Activated naive CD4-positive, alpha-beta T cell treated with anti-CD3 and anti-CD28 coated beads, Interleukin-2, amount 10 ng/mL, durations not matched to agents 7 days and 5 days (primary cell): ENCODE results near the gene FLT1.

Experiments
- CTCF ChIA-PET: fragments of 350-600 bp; sonication (Branson Sonifier 250); formaldehyde crosslinking; loops from one replicate; lab custom pipeline; 2021; ENCODE audit warnings: antibody characterized with exemption; lab: Charles Lee
- DNase-seq: peaks from one replicate; pipeline ENCODE4 v3.0.0-alpha.2; 2020
- H3K27ac Mint-ChIP-seq: one replicate; pipeline ENCODE4 v1.8.0; 2021; ENCODE audit warnings: mild to moderate bottlenecking, moderate library complexity, mixed read lengths
- H3K27me3 Mint-ChIP-seq: one replicate; pipeline ENCODE4 v1.8.0; 2021; ENCODE audit warnings: mild to moderate bottlenecking, mixed read lengths
- H3K36me3 Mint-ChIP-seq: one replicate; pipeline ENCODE4 v1.8.0; 2021; ENCODE audit warnings: mixed read lengths
- H3K4me1 Mint-ChIP-seq: one replicate; pipeline ENCODE4 v1.8.0; 2021; ENCODE audit warnings: mixed read lengths
- H3K4me3 Mint-ChIP-seq: one replicate; pipeline ENCODE4 v1.8.0; 2021; ENCODE audit warnings: mild to moderate bottlenecking, moderate library complexity, mixed read lengths
- H3K9me3 Mint-ChIP-seq: one replicate; pipeline ENCODE4 v1.8.0; 2021; ENCODE audit warnings: mixed read lengths

FLT1 gene

DNA sequence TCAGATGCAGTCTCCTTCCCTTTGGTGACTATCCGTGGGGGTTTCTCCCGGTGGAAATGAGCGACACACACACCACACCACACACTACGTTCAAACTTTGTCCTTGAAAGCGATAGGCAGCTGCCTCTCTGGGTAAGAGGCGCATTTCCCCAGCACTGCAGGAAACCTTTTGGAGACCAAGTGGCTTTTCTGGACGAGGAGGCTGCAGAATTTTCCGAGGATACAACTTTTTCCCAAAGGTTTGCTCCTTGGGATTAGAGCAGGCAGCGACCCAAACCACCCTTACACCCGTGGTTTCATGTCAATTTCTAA is 38.2 kb upstream of the FLT1 start:
- H3K27ac Mint-ChIP-seq = no peak overlapping the region
- H3K27me3 Mint-ChIP-seq = peaks cover 47% of the 10 kb centered on the region
- peaks cover 3% of the 10 kb centered on the region for H3K4me1 Mint-ChIP-seq
- no peaks in the 10 kb centered on the region for H3K36me3 Mint-ChIP-seq
- H3K9me3 Mint-ChIP-seq = no peaks in the 10 kb centered on the region
- no peak for DNase-seq
- CTCF ChIA-PET = no interaction called here
- H3K4me3 Mint-ChIP-seq = peak overlapping the region; percentile 54

DNA sequence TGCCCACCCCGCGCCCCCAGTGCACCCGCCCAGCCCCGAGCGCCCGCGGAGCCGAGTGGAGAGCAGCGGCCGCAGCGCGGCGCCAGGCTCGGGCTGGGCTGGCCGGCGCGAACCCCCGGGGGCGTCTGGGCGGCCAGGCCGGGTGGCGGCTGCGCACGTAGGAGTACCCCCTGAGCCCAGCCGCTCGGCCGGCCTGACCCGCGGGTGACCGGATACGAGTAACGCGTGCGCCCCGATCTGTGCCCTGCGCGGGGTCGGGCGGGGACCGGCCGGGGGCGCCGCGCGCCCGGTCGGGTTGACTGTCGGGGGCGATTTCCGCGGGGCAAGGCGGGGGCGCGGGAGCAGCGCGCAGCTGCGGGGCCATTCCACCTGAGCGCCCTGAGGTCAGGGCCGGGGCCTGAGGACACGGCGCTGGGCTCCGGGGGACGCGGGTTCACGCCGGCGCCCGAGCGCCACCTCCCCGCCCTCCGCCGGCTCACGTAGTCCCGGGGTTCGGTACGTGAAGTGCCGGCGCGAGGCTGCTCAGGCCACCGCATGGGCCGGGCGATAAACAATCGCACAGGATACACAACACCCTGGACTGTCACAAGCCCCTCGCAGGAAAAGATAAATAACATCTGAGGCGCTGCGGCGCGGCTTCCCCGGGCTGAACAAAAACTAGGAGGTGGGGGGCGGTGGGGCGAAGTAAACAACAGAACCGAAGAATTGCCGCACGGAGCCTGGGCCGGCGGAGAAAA is 37.6 kb upstream of the FLT1 start:
- no peaks in the 10 kb centered on the region for H3K36me3 Mint-ChIP-seq
- H3K9me3 Mint-ChIP-seq = no peaks in the 10 kb centered on the region
- DNase-seq = peak; percentile 24
- peak overlapping the region; percentile 54 for H3K4me3 Mint-ChIP-seq
- H3K27me3 Mint-ChIP-seq = peaks cover 52% of the 10 kb centered on the region
- H3K27ac Mint-ChIP-seq = no peak overlapping the region
- CTCF ChIA-PET = no interaction called here
- H3K4me1 Mint-ChIP-seq = peaks cover 3% of the 10 kb centered on the region

DNA sequence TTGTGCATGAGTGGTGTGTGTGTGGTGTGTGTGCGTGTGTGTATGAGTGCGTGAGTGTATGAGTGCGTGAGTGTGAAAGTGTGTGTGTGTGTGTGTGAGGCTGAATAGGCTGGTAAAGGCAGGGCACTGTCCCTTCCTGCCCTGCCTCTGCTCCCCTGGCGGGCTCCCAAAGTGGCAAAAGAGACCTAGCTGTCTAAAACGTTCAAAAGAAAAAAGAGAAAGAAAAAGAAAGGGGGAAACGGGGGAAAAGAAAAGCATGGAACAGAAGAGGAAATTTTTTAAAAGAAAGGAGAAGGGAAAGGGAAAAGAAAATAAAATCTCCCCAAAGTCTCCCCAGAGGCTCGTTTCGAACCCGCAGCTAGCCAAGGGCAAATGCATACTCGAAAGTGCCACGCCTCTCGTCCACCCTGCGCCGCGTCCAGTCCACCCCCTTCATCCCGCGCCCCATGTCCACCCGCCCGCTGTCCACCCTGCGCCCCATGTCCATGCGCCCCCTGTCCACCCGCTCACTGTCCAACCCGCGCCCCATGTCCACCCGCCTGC is 37.0 kb upstream of the FLT1 start:
- Mint-ChIP-seq H3K4me3 (no peak overlapping the region), H3K36me3 (no peaks in the 10 kb centered on the region), H3K27me3 (peaks cover 53% of the 10 kb centered on the region), H3K9me3 (no peaks in the 10 kb centered on the region), H3K27ac (no peak overlapping the region), H3K4me1 (peaks cover 3% of the 10 kb centered on the region)
- no peak for DNase-seq
- CTCF ChIA-PET = no interaction called here

DNA sequence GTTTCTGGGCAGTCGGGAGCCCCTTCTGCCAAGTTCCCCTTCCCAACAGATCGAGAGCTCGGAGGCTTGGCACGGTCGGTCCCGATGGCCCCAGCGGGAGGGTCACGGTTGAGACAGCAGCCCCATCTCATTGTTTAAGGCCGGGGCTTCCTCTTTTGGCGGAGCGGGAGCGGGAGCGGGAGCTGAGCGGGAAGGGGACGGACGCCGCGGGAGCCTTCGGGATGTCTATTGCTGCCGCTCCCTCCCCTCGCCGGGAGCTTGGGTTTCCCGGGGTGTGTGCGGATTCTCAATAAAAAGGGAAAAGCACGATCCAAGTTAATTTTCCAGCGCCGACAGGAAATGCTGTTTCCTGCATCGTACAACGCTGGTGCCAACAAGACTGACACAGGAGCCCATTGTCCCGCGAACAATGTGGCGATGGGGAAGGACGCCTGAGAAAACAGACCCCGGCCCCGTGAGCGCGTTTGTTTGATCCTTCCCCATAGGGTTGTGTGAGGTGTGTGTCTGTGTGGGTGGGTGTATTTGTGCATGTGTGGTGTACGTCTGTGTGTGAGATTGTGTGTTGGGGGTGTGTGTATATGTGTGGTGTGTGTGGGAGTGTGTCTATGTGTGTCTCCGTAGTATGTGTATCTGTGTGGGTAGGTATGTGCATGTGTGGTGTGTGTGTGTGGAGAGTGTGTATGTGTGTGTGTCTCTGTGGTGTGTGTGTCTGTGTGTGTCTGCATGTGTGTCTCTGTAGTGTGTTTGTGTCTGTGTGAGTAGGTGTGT is 36.3 kb upstream of the FLT1 start:
- Mint-ChIP-seq H3K4me3 (no peak overlapping the region), H3K27ac (no peak overlapping the region), H3K4me1 (peaks cover 3% of the 10 kb centered on the region), H3K36me3 (no peaks in the 10 kb centered on the region), H3K27me3 (peaks cover 54% of the 10 kb centered on the region), H3K9me3 (no peaks in the 10 kb centered on the region)
- no peak for DNase-seq
- CTCF ChIA-PET = no interaction called here

DNA sequence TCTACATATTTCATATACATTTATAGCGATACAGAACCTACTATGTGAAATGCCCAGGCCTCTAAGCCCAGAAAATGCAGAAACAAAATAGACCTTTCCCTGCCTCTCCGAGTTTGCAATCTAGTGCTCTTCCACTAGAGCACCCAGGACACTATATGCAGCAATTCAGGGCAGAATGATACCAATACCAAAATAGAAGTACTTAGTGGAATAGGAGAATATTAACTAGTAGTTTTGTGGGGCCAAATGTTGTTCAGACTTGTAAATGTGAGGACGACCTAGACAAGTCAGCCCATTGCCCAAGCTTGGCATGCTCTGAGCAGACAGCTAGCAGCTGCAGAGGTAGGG is 35.8 kb upstream of the FLT1 start:
- CTCF ChIA-PET = no interaction called here
- Mint-ChIP-seq H3K4me1 (peaks cover 3% of the 10 kb centered on the region), H3K27me3 (peaks cover 54% of the 10 kb centered on the region), H3K27ac (no peak overlapping the region), H3K4me3 (no peak overlapping the region), H3K9me3 (no peaks in the 10 kb centered on the region), H3K36me3 (no peaks in the 10 kb centered on the region)
- DNase-seq = no peak

DNA sequence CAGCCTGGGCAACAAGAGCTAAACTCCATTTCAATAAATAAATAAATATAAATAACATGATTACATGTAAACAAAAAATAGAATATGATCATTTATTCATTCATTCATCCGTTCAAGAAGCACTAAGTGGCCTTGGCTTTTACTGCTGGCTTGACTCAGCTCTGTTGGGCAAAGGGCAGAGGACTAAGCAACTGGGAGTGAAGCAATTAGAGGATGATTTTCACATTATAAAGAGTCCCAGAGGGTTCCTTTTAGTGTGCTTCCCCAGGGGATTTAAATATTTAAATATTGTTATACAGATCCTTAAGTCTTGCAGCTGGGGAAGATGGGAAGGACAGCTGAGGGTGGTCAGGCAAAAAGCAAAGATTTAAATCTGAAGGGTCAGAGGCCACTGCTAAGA is 34.9 kb upstream of the FLT1 start:
- no peak for DNase-seq
- Mint-ChIP-seq H3K27me3 (peaks cover 45% of the 10 kb centered on the region), H3K9me3 (no peaks in the 10 kb centered on the region), H3K27ac (no peak overlapping the region), H3K4me3 (no peak overlapping the region), H3K36me3 (no peaks in the 10 kb centered on the region), H3K4me1 (peaks cover 3% of the 10 kb centered on the region)
- CTCF ChIA-PET = no interaction called here

DNA sequence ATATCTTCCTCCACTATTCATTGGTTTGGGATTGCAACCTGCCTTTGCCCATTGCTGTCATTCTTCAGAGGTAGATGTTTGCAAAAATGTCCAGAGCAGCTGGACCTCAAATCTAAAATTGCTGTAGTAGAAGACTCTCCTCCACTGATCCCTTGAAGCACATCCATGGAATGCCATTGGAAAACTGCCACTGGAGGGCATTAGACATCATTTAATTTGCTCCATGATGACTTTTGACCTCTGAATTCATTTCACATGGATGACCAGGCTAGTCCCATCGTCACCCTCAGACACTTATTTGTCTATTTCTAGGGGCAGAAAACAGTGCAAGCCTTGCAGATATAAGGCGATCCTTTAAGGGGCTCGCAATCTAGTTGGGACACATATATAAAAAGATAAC is 33.9 kb upstream of the FLT1 start:
- Mint-ChIP-seq H3K4me3 (no peak overlapping the region), H3K36me3 (no peaks in the 10 kb centered on the region), H3K9me3 (no peaks in the 10 kb centered on the region), H3K27me3 (peaks cover 35% of the 10 kb centered on the region), H3K27ac (no peak overlapping the region), H3K4me1 (peaks cover 5% of the 10 kb centered on the region)
- CTCF ChIA-PET = interaction anchor here (0.9 kb wide), 1 partner anchor 27 kb away, joined by 3 read pairs; no protein-coding TSS in a partner anchor
- DNase-seq = no peak

DNA sequence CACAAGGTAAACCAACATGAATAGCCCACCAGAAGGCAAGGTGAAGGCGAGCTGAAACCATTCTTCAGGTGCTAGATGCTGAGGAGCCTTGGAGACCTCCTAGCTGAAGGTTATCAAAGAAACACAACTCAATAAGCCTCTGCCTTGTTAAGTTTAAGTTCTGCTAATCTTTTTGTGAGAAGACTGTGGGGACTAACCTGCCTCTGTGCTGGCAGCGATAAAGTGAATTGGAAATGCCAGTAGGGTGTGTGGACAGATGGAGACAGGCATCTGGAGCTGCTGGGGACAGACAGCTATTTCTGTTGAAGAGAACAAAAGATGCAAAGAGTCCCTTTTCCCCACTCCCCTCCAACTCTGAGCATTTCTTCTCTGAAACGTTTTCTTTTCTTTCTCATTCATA is 33.5 kb upstream of the FLT1 start:
- CTCF ChIA-PET = interaction anchor here (0.9 kb wide), 1 partner anchor 27 kb away, joined by 3 read pairs; no protein-coding TSS in a partner anchor
- Mint-ChIP-seq H3K9me3 (no peaks in the 10 kb centered on the region), H3K4me1 (peaks cover 5% of the 10 kb centered on the region), H3K27ac (no peak overlapping the region), H3K4me3 (no peak overlapping the region), H3K36me3 (no peaks in the 10 kb centered on the region), H3K27me3 (peaks cover 31% of the 10 kb centered on the region)
- no peak for DNase-seq

DNA sequence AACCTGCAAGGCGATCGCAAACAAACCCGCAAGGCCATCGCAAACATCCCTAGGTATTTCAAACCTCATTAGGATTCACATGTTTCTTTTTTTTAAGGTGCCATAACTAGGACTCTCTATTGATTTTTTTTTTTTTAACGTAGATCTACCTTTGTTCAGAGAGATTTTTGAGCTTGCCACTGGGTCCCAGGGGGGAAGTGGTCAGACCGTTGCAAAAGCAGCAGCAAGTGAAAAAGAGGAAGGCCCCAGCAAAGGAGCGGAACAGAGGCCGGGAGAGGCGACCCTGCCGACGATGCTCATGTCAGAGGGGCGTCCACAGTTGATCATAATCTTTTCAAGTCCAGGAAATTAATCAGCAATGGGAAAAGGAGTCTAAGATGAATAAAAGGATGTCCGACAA is 32.7 kb upstream of the FLT1 start:
- H3K4me1 Mint-ChIP-seq = peaks cover 2% of the 10 kb centered on the region
- CTCF ChIA-PET = no interaction called here
- no peak overlapping the region for H3K27ac Mint-ChIP-seq
- no peaks in the 10 kb centered on the region for H3K36me3 Mint-ChIP-seq
- H3K27me3 Mint-ChIP-seq = peaks cover 23% of the 10 kb centered on the region
- H3K9me3 Mint-ChIP-seq = no peaks in the 10 kb centered on the region
- H3K4me3 Mint-ChIP-seq = no peak overlapping the region
- no peak for DNase-seq

DNA sequence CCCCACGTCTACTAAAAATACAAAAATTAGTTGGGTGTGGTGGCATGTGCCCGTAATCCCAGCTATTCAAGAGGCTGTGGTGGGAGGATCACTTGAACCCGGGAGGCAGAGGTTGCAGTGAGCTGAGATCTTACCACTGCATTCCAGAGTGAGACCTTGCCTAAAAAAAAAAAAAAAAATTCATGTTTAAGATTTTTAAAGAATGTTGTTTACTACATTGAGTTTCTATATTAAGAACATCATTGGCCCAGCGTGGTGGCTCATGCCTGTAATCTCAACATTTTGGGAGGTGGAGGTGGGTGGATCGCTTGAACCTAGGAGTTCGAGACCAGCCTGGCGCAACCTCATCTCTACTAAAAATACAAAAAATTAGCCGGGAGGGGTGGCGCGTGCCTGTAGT is 31.9 kb upstream of the FLT1 start:
- H3K27ac Mint-ChIP-seq = no peak overlapping the region
- H3K4me1 Mint-ChIP-seq = peaks cover 2% of the 10 kb centered on the region
- DNase-seq = no peak
- H3K27me3 Mint-ChIP-seq = peaks cover 22% of the 10 kb centered on the region
- CTCF ChIA-PET = no interaction called here
- no peaks in the 10 kb centered on the region for H3K9me3 Mint-ChIP-seq
- H3K36me3 Mint-ChIP-seq = no peaks in the 10 kb centered on the region
- no peak overlapping the region for H3K4me3 Mint-ChIP-seq

DNA sequence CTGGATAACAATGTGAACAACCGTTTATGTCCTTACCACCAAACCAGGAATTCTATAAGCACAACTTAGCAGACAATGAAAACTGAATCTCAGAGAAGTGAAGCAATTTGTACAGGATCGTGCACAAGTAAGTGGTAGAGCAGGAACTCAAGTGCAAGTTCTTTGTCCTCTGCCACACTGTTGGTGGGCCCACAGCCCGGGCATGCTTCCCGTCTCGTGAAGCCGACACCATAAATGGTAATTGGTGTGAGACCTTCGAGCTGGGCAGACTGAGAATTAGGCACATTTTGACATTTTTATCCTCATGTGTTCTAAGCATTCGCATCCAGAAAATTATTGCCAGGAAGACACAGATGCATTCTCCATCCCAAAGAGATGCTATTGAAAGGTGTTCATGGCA is 27.9 kb upstream of the FLT1 start:
- no peaks in the 10 kb centered on the region for H3K36me3 Mint-ChIP-seq
- CTCF ChIA-PET = interaction anchor here (0.6 to 0.8 kb wide), 2 partner anchors 106 to 107 kb away, joined by 3 read pairs; no protein-coding TSS in a partner anchor
- H3K4me1 Mint-ChIP-seq = peaks cover 2% of the 10 kb centered on the region
- H3K27me3 Mint-ChIP-seq = peaks cover 13% of the 10 kb centered on the region
- DNase-seq = no peak
- H3K27ac Mint-ChIP-seq = no peak overlapping the region
- no peaks in the 10 kb centered on the region for H3K9me3 Mint-ChIP-seq
- no peak overlapping the region for H3K4me3 Mint-ChIP-seq

DNA sequence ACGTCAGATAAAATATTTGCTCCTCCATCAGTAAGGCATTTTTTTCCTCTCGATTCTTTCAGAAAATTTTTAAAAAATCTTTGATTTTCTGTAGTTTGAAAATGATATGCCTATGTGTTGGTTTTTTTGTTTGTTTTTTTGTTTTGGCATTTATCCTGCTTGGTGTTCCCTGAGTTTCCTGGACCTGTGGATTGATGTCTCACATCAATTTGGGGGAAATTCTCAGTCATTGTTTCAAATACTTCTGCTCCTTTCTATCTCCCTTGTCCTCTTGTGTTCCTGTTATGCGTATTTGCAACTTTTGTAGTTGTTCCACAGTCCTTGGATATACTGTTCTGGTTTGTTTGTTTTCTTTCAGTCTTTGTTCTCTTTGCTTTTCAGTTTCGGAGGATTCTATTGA is 18.8 kb upstream of the FLT1 start:
- H3K9me3 Mint-ChIP-seq = no peaks in the 10 kb centered on the region
- no peak overlapping the region for H3K4me3 Mint-ChIP-seq

DNA sequence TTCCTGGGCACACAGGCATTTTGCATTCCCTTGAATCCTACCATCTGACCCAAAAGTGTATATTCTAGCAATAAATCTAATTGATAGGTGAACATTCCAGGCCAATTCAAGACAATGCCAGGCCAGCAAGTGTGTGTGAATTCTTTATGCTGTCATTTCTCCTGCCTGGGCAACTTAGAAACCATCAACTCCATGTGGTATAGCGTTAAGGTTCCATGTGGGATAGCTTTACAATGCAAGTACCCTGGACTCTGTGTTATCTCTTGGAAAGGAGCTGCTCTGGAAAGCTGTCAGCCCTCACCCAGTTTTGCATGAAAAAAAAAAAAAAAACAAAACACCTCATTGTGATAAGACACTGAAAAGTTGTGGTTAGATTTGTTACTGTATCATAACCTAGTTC is 15.6 kb upstream of the FLT1 start:
- Mint-ChIP-seq H3K27ac (no peak overlapping the region), H3K4me1 (peaks cover 4% of the 10 kb centered on the region), H3K4me3 (no peak overlapping the region), H3K9me3 (no peaks in the 10 kb centered on the region), H3K27me3 (peaks cover 9% of the 10 kb centered on the region), H3K36me3 (no peaks in the 10 kb centered on the region)
- DNase-seq = no peak
- CTCF ChIA-PET = no interaction called here

More for the DNA sequence above, 18.8 kb upstream of the FLT1 start:
- CTCF ChIA-PET = no interaction called here
- no peak for DNase-seq
- Mint-ChIP-seq H3K36me3 (no peaks in the 10 kb centered on the region), H3K4me1 (no peaks in the 10 kb centered on the region), H3K27me3 (peaks cover 18% of the 10 kb centered on the region), H3K27ac (no peak overlapping the region)

DNA sequence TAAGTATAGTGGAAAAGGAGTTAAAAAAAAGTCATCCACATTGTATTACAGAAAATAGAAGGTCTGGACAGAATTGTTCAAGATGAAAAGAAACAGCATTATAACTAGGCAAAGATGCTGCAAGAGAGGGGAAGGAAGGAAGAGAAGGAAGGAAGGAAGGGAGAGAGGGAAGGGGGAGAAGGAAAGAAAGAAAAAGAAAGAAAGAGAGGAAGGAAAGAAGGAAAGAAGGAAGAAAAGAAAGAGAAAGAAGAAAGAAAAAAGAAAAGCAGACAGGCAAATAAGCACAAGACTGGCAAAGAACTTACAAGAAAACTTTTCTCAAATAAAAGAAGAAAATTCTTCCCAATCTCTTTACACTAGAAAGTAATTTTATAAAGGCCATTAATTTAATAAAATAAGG is 15.1 kb upstream of the FLT1 start:
- no peak for DNase-seq
- Mint-ChIP-seq H3K27ac (no peak overlapping the region), H3K9me3 (no peaks in the 10 kb centered on the region), H3K27me3 (peaks cover 9% of the 10 kb centered on the region), H3K36me3 (no peaks in the 10 kb centered on the region), H3K4me3 (no peak overlapping the region), H3K4me1 (peaks cover 9% of the 10 kb centered on the region)
- CTCF ChIA-PET = no interaction called here
